CD14-positive monocyte (primary cell): ENCODE data around the gene RBKS. TPM values are rescaled to one million over a fixed set of nuclear protein-coding genes. Genes with fewer than 3 reads are reported as not detected.

Experiments
- DNase-seq, 3 donors: peaks; one replicate each; pipeline ENCODE4 v3.0.0-alpha.2; 2011 to 2022
- H2AFZ ChIP-seq: 2 replicates; pipeline ENCODE4 v1.6.0; 2012; ENCODE audit warnings: mild to moderate bottlenecking, low read depth, low read length, inconsistent platforms; ENCODE audit not compliant: insufficient read depth, poor library complexity, severe bottlenecking
- H3K27ac ChIP-seq, 2 donors: 1 replicate in 1 of 2; 2 replicates in 1 of 2; pipeline ENCODE4 v1.5.1; 2012 to 2013; ENCODE audit warnings: low read length in 2 of 2, control low read depth in 1 of 2, inconsistent platforms in 1 of 2, low read depth in 1 of 2, mild to moderate bottlenecking in 1 of 2
- H3K27me3 ChIP-seq, 2 donors: one replicate each; pipeline versions ENCODE4 v1.6.0 to v1.6.1; 2011 to 2013; ENCODE audit warnings: low read length in 2 of 2; ENCODE audit not compliant: control insufficient read depth in 2 of 2, insufficient read depth in 2 of 2
- H3K36me3 ChIP-seq, 2 donors: replicated peaks in 1 of 2; 1 replicate in 1 of 2; 2 replicates in 1 of 2; pipeline versions ENCODE4 v1.5.1 to v1.6.1; 2012 to 2013; ENCODE audit warnings: low read length in 2 of 2, control low read depth in 1 of 2, inconsistent platforms in 1 of 2, mild to moderate bottlenecking in 1 of 2; ENCODE audit not compliant: insufficient read depth in 2 of 2, control insufficient read depth in 1 of 2
- H3K4me1 ChIP-seq, 2 donors: 1 replicate in 1 of 2; 2 replicates in 1 of 2; pipeline versions ENCODE4 v1.5.1 to v1.6.1; 2012 to 2013; ENCODE audit warnings: low read length in 2 of 2, control low read depth in 1 of 2, inconsistent platforms in 1 of 2, mild to moderate bottlenecking in 1 of 2, moderate library complexity in 1 of 2; ENCODE audit not compliant: insufficient read depth in 2 of 2, control insufficient read depth in 1 of 2
- H3K4me2 ChIP-seq: replicated peaks from 2 replicates; pipeline ENCODE3; 2012; ENCODE audit warnings: low read length, moderate library complexity, mild to moderate bottlenecking; ENCODE audit not compliant: poor library complexity, severe bottlenecking; ENCODE audit errors: extremely low read depth
- H3K4me3 ChIP-seq, 3 experiments: fragments of 200-600 bp in 1 of 3; sonication (generic) in 1 of 3; replicated peaks in 1 of 3; 1 replicate in 2 of 3; 2 replicates in 1 of 3; pipeline ENCODE4 v1.5.1; 2011 to 2013; ENCODE audit warnings: low read length in 3 of 3, mild to moderate bottlenecking in 3 of 3, control low read depth in 2 of 3, low read depth in 2 of 3, inconsistent platforms in 1 of 3, moderate library complexity in 1 of 3
- H3K79me2 ChIP-seq: 2 replicates; pipeline ENCODE4 v1.6.0; 2012; ENCODE audit warnings: mild to moderate bottlenecking, control low read depth, inconsistent platforms, low read length, moderate library complexity; ENCODE audit not compliant: insufficient read depth
- H3K9ac ChIP-seq: 2 replicates; pipeline ENCODE4 v1.6.0; 2017; ENCODE audit warnings: low read length, mild to moderate bottlenecking; ENCODE audit not compliant: insufficient read depth, poor library complexity, severe bottlenecking
- H3K9me3 ChIP-seq, 2 donors: replicated peaks in 1 of 2; 1 replicate in 1 of 2; 2 replicates in 1 of 2; pipeline versions ENCODE4 v1.5.1 to v1.6.1; 2012 to 2013; ENCODE audit warnings: low read length in 2 of 2, control low read depth in 1 of 2; ENCODE audit not compliant: control insufficient read depth in 1 of 2, insufficient read depth in 1 of 2
- H4K20me1 ChIP-seq: 2 replicates; pipeline ENCODE4 v1.6.0; 2012; ENCODE audit warnings: mild to moderate bottlenecking, low read length, control low read depth, moderate library complexity; ENCODE audit not compliant: insufficient read depth
- H3K27ac Mint-ChIP-seq, 7 donors: one replicate each; pipeline ENCODE4 v1.8.0; 2020; ENCODE audit warnings: mild to moderate bottlenecking in 7 of 7, mixed read lengths in 7 of 7, moderate library complexity in 6 of 7, inconsistent platforms in 2 of 7
- H3K27me3 Mint-ChIP-seq, 3 donors: one replicate each; pipeline ENCODE4 v1.8.0; 2021 to 2022; ENCODE audit warnings: low read depth in 3 of 3, mild to moderate bottlenecking in 3 of 3, mixed read lengths in 3 of 3, moderate library complexity in 3 of 3, inconsistent platforms in 1 of 3
- H3K36me3 Mint-ChIP-seq, 2 donors: one replicate each; pipeline ENCODE4 v1.8.0; 2020; ENCODE audit warnings: mixed read lengths in 2 of 2, inconsistent platforms in 1 of 2, mild to moderate bottlenecking in 1 of 2
- H3K4me1 Mint-ChIP-seq: one replicate; pipeline ENCODE4 v1.8.0; 2020; ENCODE audit warnings: mild to moderate bottlenecking, mixed read lengths
- H3K4me3 Mint-ChIP-seq, 2 donors: one replicate each; pipeline ENCODE4 v1.8.0; 2020; ENCODE audit warnings: mild to moderate bottlenecking in 2 of 2, mixed read lengths in 2 of 2, moderate library complexity in 1 of 2
- H3K9me3 Mint-ChIP-seq, 7 donors: one replicate each; pipeline ENCODE4 v1.8.0; 2020 to 2022; ENCODE audit warnings: mixed read lengths in 7 of 7, mild to moderate bottlenecking in 6 of 7, moderate library complexity in 6 of 7, inconsistent platforms in 2 of 7
- WGBS: methylation state at CpG from one replicate; pipeline ENCODE4 v1.1.5; 2013; ENCODE audit warnings: missing lambda C conversion rate; ENCODE audit not compliant: insufficient coverage; 5-methylcytosine and 5-hydroxymethylcytosine counted together
- intact Hi-C, 2 donors: fragments of 100-400 bp; cut with micrococcal nuclease; formaldehyde crosslinking; loops; one replicate each; pipeline versions ENCODE4 v1.15.0 to v1.15.1; 2023
- polyA plus RNA-seq, 3 donors: library from polyadenylated mRNA; depleted of rRNA in 1 of 3; unstranded in 2 of 3; stranded (reverse) in 1 of 3; fragments of 300-500 nt in 2 of 3; fragments of >200 nt in 1 of 3; fragmentation: Illumina TruSeq in 2 of 3; gene quantifications; 1 replicate in 2 of 3; 2 replicates in 1 of 3; pipeline ENCODE4 v1.2.3, GENCODE V29; 2012 to 2021
- TF ChIP-seq, protein P1 (sequence below): fragments of 200-600 bp; IDR thresholded peaks from one replicate; pipeline ENCODE4 v1.8.0; 2022; ENCODE audit warnings: antibody characterized with exemption, mild to moderate bottlenecking

The RBKS gene
- polyA plus RNA-seq, 3 donors: 3.9 to 39.1 (median 4.3) TPM

DNA sequence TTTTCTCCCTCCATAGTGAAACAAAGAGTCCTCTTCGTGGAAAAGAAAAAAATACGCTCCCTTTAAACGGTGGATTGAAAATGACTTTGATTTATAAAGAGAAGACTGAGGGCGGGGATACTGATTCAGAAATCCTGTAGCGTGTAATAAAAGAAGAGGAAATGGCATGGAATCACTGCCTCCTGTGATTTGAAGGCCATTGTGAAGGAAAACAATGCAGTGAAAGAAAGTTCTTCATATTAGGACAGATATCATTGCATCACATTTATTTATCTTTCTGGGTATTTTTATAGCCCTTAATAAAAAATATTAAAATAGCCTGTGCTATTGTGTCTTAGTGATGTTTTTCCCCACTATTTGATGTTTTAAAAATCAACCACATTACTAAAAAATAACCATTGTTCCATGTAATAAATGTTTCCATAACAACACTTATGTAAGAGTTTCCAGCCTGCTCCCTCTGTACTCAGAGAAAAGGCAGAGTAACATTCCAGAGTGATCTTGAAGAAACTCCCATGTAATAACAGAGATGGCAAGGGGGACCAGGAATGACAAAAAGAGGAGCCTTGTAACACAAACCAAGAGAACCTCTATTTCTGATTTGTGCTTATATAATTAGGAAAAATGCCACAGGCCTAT is 110.7 kb downstream of the RBKS start:
- Histone ChIP-seq H3K36me3 (peaks cover 13 to 73% of the 10 kb centered on the region in 2 donors), H3K27me3 (no peaks in the 10 kb centered on the region), H3K4me1 (peaks cover 7 to 39% of the 10 kb centered on the region in 2 donors), H3K4me2 (no peak overlapping the region), H3K9me3 (no peaks in the 10 kb centered on the region), H3K9ac (no peak overlapping the region), H2AFZ (no peak overlapping the region), H4K20me1 (peaks cover 16% of the 10 kb centered on the region), H3K27ac (peak overlapping the region in 1 of 2 donors; percentile 60), H3K79me2 (peaks cover 78% of the 10 kb centered on the region), H3K4me3 (no peak overlapping the region)
- intact Hi-C loops: loop anchor here in 1 of 2 donors (10.0 kb wide), 1 partner anchor 45 kb away; no protein-coding TSS in a partner anchor
- H3K4me3 Mint-ChIP-seq: no peak overlapping the region
- DNase-seq: no peak
- no CpG with 5 or more reads among the region's 5 CpGs for WGBS
- peaks cover 54 to 64% of the 10 kb centered on the region in 2 donors for H3K36me3 Mint-ChIP-seq
- no peaks in the 10 kb centered on the region for H3K9me3 Mint-ChIP-seq
- peaks cover 33% of the 10 kb centered on the region for H3K4me1 Mint-ChIP-seq
- TF ChIP-seq, protein P1, sequence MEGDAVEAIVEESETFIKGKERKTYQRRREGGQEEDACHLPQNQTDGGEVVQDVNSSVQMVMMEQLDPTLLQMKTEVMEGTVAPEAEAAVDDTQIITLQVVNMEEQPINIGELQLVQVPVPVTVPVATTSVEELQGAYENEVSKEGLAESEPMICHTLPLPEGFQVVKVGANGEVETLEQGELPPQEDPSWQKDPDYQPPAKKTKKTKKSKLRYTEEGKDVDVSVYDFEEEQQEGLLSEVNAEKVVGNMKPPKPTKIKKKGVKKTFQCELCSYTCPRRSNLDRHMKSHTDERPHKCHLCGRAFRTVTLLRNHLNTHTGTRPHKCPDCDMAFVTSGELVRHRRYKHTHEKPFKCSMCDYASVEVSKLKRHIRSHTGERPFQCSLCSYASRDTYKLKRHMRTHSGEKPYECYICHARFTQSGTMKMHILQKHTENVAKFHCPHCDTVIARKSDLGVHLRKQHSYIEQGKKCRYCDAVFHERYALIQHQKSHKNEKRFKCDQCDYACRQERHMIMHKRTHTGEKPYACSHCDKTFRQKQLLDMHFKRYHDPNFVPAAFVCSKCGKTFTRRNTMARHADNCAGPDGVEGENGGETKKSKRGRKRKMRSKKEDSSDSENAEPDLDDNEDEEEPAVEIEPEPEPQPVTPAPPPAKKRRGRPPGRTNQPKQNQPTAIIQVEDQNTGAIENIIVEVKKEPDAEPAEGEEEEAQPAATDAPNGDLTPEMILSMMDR: no peak
- no peak overlapping the region for H3K27ac Mint-ChIP-seq
- H3K27me3 Mint-ChIP-seq: no peaks in the 10 kb centered on the region

DNA sequence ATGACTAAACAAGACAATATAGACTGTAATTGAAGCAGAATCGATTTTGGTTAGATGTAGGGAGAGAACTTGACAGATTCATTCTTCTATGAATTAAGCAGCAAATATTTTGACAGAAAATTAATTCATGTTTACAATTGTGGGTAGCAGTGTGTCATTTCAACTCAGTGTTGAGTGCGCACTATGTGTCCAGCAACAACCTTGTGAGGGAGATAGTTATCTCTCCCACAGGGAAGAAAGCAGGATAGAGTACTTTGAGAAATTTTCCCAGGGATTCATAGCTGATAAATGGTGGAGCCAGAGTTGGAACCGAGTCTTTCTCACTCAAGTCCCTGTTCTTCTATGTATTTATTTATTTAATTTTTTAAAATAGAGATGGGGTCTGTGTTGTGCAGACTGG is 113.5 kb downstream of the RBKS start:
- H3K36me3 ChIP-seq: peaks cover 13 to 63% of the 10 kb centered on the region in 2 donors
- TF ChIP-seq, protein P1: no peak
- H3K27me3 Mint-ChIP-seq: no peaks in the 10 kb centered on the region
- DNase-seq: no peak
- intact Hi-C loops: loop anchor here in 1 of 2 donors (10.0 kb wide), 1 partner anchor 48 kb away; no protein-coding TSS in a partner anchor
- H3K27ac Mint-ChIP-seq: peak overlapping the region in 1 of 7 donors; percentile 27
- no peaks in the 10 kb centered on the region for H3K9me3 Mint-ChIP-seq
- H3K36me3 Mint-ChIP-seq: peaks cover 48 to 56% of the 10 kb centered on the region in 2 donors
- no peak overlapping the region for H3K4me3 Mint-ChIP-seq
- no peaks in the 10 kb centered on the region for H3K9me3 ChIP-seq
- no peak overlapping the region for H3K4me3 ChIP-seq
- H3K4me1 ChIP-seq: peaks cover 31 to 65% of the 10 kb centered on the region in 2 donors
- H3K27ac ChIP-seq: peak overlapping the region in 1 of 2 donors; percentile 60
- H2AFZ ChIP-seq: no peak overlapping the region
- peaks cover 16% of the 10 kb centered on the region for H4K20me1 ChIP-seq
- no peak overlapping the region for H3K4me2 ChIP-seq
- no peaks in the 10 kb centered on the region for H3K27me3 ChIP-seq
- peaks cover 57% of the 10 kb centered on the region for H3K4me1 Mint-ChIP-seq
- H3K79me2 ChIP-seq: peaks cover 93% of the 10 kb centered on the region
- no CpG with 5 or more reads among the region's 3 CpGs for WGBS
- no peak overlapping the region for H3K9ac ChIP-seq
